ENCODE data around the gene HSD17B7. TPM values are rescaled to one million over a fixed set of nuclear protein-coding genes. Genes with fewer than 3 reads are reported as not detected.
"Not testable (repeated sequence)": the region's sequence is repeated elsewhere in the genome, so short reads cannot be mapped to it uniquely, and the experiment has no call there.

The HSD17B7 gene
- total RNA-seq, 1 donor from 2014 or later, result 24.5 TPM

DNA sequence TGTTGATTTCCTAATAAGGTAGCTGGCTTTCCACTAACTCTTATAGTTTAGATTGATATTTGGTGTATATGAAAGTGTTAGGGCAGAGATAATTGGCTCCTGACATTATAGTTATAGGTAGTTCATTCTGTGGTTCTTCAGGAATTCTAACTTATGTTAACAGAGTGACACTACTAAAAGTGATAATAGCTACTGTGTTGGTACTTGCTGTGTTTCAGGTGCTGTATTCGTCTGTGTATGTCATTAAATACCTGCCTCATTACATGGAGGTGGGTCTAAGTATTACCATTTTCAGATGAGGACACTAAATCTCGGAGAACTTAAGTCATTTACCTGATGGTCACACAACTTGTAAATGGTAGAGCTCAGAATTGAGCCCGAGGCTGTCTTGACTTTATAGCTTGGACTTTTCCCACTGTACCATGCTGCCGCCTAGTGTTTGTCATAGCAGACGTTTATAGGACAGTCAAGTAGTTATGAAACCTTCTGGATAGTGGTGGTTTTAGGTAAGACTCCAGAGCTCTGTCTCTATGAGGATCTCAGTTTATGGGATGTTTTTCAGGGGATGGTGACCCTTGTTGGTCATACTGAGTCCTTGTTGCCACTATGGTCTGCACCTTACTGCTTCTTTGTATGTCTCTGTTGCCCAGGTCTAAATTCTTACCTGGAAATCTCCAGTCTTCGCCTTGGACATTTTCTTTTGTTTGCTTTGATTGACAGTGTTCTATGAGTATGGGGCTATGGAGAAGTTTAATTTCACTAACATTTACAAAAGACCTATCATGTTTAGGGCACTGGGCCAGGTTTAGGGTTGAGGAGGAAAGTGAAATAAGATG, 9.7 kb downstream of the HSD17B7 start:
- not testable (repeated sequence) for FAIRE-seq; DNase-seq (ENCODE audit: low spot score in 2 of 2)

GRCh38 chr1:162807503-162807902, 17.0 kb downstream of the HSD17B7 start:
- DNase-seq (ENCODE audit: low spot score in 2 of 2); FAIRE-seq: not testable (repeated sequence)

GRCh38 chr1:162812357-162812756, 21.9 kb downstream of the HSD17B7 start:
- not testable (repeated sequence) for FAIRE-seq

DNA sequence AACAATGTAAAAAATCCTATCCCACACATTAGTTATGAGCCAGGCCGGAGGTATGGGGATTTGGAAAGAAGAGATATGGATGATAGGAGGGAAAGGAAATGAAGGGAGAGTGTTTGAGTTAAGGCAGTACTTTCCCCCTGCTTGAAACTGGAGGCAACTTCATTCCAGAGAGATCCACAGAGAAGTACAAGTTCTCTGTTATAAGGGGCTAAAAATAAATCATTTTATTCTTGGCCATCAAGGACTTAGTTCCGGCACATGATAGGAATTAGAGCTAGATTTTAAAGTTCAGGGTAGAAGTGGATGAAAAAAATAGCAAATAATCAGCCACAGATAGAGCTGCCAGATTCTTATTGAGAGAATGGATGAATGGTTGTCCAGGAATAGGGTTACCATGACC, 27.6 kb downstream of the HSD17B7 start:
- FAIRE-seq; DNase-seq (ENCODE audit: low spot score in 2 of 2): not testable (repeated sequence)

More at GRCh38 chr1:162812357-162812756, 21.9 kb downstream of the HSD17B7 start:
- not testable (repeated sequence) for DNase-seq (ENCODE audit: low spot score in 2 of 2)

DNA sequence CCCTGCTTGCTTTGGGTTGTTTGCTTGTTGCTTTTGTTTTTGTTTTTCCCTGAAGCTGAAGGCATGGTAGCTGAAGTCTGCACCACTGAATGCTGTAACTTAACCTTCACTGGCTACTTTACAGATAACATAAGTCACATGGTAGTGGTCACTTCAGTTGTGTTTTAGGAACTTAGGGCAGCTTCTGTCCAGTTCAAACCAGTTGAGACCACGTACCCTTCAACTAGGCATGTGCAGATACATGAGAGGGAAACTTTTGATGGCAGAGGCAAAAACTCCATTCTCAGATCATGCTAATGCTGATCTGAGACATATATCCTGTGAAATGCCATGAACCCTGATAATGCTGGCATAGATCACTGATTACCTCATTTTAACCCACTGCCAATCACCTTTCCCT, 28.2 kb downstream of the HSD17B7 start:
- not testable (repeated sequence) for DNase-seq (ENCODE audit: low spot score in 2 of 2); FAIRE-seq

DNA sequence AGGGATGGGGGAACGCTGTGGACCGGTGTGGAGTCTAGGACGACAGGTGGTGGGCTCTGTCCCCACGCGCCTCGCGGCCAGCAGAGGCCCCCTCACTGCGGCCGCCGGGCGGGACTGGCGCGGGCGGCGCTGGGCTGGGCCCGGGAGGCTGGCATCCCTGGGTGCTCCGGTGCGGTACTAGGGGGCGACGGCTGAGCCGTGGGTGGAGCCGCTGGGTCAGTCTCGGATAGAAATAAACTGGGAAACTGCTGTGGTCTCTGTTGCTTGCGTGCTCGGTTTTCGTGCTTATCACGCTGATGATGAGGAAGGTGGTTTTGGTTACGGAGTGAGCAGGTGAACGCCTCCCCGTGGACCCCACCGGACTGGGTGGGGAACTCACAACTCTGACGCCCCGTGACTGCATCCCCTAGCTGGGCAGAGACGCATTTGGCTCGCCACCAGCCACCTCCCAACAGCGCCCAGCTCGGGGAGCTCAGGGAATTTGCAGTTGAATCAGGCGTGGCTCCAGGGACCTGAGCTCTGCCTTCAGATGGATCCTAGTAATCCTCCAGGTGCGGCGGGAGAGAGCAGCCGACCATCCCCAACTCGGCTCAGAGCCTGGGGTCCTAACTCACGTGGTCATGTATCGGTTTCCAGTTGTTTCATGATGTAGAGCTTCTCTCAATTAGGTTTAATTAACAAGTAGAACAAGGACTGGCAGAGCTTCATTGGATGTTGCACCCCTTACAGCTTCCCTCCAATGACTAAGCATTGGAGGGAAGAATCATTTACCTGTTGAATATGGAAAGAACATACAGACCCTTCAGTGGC, 32.1 kb downstream of the HSD17B7 start:
- DNase-seq (ENCODE audit: low spot score in 2 of 2) (peak in 1 of 2 donors; percentile 18), FAIRE-seq (no peak)

- FAIRE-seq (no peak), DNase-seq (ENCODE audit: low spot score in 2 of 2) (no peak)
Observed at GRCh38 chr1:162823231-162823630, 32.7 kb downstream of the HSD17B7 start.

- DNase-seq (ENCODE audit: low spot score in 2 of 2) (no peak), FAIRE-seq (no peak)
Observed at GRCh38 chr1:162823771-162824525, 33.4 kb downstream of the HSD17B7 start.

DNA sequence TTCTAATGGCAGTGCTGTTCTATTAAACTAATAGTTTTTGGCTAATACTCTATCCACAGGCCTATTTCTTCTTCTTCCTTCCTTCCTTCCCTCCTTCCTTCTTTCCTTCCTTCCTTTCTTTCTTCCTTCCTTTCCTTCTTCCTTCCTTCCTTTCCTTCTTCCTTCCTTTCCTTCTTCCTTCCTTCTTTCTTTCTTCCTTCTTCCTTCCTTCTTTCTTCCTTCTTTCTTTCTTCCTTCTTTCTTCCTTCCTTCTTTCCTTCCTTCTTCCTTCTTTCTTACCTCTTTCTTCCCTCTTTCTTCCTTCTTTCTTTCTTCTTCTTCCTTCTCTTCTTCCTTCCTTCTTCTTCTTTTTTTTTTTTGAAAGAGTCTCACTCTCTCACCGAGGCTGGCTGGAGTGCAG, 38.8 kb downstream of the HSD17B7 start:
- no peak for FAIRE-seq
- no peak for DNase-seq (ENCODE audit: low spot score in 2 of 2)

DNA sequence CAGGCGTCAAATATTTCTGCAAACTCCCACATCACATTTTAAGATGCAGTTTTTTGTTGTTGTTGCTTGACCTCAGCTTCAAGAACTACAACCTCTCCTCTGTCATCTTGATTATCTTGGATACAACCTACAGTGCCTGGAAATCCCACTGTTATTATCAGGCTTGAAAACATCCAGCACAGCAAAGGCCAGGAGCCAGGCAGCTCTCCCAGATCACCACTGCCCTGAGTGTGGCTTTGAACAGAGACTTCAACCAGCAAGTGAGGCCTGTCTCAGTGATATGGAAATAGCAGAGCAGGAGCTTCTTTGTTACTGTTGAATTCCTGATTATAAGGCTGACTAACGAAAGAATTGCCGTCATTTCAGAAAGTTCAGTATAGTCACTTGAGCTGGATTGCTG, 42.0 kb downstream of the HSD17B7 start:
- FAIRE-seq, result no peak
- DNase-seq (ENCODE audit: low spot score in 2 of 2), result no peak

DNA sequence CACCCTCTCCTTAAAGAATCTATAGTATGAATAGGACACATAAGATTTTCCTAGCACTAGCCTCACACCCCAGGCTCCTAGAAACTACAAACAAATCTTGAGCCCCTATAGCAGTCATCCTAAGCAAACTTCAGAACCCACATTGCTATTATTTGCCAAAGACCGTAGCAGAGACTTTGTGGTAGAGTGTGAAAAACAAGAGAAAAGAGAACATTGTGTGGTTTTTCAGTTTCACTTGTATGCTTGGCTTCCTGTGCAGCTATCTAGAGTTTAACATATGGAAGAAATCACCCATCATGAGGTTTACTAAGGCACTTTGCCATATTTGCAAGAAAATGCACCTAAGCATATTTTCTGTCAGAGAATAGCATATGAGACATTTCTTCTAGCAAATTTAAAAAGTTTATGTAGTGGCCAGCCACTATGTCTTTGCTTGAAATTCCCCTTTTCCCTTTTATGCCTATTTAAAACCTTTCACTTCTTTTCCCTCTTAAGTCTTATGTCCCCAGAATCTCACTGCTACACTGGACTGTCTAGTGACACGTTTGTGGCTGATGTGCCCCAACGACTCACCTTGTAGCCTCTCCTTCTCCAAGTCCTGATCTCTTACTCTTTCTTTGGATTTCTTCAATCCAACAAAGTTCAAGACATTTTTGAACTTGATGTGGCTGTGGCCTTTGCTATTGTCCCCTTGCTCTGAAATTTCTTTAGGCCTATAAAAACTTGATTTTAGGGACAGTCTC, 44.8 kb downstream of the HSD17B7 start:
- DNase-seq (ENCODE audit: low spot score in 2 of 2) (no peak), FAIRE-seq (no peak)

DNA sequence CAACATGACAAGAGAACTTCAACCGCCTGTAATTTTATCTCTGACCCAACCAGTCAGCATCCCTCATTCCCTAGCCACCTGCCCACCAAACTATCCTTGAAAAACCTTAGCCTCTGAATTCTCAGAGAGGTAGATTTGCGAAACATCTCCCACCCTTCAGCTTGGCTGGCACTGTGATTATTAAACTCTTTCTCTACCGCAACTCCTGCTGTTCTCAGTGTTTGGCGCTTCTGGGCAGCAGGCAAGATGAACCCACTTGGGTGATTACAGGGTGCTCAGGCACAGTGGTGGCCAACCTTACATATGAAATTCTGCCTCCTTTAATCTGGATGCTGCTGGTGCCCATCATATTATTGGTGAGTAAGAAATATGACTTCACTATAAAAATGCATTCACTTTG, 48.4 kb downstream of the HSD17B7 start:
- FAIRE-seq, result no peak
- no peak for DNase-seq (ENCODE audit: low spot score in 2 of 2)

DNA sequence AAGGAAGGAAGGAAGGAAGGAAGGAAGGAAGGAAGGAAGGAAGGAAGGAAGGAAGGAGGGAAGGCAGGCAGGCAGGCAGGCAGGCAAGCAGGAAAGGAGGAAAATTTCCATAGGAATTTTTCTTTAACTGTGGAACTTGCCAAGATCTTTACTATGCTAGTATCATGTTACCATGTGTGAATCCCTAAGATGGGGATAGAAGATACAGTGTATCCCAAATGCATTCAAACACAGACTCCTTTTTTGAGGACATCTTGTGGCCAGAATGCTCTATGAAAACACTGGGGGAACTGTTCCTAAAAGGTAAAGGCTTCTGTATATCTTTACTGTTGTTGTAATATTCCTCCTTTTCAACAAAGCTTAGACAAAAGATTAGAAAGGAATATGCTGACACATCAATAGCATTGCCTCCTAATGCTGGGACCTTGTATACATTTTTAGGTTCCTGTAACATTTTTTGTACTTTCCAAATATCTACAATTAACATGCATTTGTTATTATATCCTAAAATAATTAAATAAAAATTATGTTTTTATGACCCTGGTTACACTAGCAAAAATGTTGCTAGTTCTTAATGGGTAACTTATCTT, 49.8 kb downstream of the HSD17B7 start:
- DNase-seq (ENCODE audit: low spot score in 2 of 2) (no peak), FAIRE-seq (no peak)

DNA sequence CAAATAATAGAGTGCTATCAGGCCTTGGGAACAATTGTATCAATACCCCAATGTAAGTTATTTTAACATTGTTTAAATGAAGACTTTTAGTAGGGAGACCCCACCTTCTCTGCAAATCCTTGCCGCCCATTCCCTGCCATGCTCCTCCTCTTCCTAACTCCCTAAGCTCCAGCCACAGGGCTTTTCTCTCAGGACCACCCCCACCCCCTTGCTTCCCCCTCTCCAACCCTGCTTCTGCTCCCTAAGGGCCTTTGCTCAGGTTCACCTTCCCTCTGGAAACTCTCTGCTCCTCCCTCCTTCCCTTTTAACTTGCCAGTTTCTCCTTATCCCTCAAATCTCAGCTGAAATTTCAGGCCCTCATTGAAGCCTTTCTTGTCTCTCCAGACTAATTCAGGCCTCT, 53.7 kb downstream of the HSD17B7 start:
- no peak for FAIRE-seq

GRCh38 chr1:162846256-162847212, 56.0 kb downstream of the HSD17B7 start:
- no peak for DNase-seq (ENCODE audit: low spot score in 2 of 2)
- no peak for FAIRE-seq

More for the DNA sequence above, 53.7 kb downstream of the HSD17B7 start:
- DNase-seq (ENCODE audit: low spot score in 2 of 2), result no peak

DNA sequence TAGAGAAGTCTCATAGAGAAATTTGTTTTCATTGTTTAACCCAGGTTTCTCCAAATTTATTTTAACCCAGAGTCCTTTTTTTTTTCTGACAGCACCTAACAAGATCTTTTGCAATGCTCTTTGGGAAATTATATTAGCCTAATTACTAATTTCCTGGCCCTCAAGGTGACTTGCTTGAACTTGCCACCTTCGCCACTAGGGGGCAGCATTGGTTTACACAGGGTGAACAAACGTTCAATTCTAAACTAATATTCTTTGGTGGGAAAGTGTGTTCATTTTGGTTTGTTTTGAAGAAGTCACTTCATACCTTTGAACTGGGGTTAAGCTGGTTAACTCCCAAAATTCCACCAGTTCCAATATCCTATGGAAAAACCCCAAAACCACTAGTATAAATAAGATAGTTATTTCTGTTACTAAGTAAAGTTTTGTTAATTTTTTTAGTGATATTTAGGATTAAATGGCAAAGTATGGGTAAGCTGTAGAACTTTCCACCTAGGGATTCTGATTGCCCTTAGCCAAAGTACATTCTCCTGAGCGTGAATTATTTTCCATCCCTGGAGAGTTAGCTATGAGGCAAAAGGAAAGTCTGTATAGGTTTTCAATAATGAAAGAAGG, 57.4 kb downstream of the HSD17B7 start:
- DNase-seq (ENCODE audit: low spot score in 2 of 2), result peak; percentile 16 to 58
- FAIRE-seq, result peak; percentile 78

DNA sequence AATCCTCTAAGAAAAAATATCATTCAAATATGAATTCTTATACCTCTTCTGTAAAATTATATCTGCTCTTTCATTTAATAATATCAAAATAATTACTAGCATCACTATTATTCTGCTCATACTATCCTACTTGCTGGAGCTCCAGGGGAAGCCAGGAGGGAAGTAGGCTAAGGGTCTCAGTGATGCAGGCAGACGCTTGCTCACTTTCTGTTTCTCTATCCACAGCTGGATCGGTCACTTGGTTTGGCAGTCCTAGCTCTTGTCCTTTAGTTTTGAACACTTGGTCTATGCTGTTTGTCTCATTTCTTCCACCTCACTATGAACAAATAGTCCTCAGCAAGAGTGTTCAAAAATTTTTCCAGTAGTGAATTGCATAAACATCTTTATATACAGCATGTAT, 59.2 kb downstream of the HSD17B7 start:
- no peak for DNase-seq (ENCODE audit: low spot score in 2 of 2)
- no peak for FAIRE-seq

DNA sequence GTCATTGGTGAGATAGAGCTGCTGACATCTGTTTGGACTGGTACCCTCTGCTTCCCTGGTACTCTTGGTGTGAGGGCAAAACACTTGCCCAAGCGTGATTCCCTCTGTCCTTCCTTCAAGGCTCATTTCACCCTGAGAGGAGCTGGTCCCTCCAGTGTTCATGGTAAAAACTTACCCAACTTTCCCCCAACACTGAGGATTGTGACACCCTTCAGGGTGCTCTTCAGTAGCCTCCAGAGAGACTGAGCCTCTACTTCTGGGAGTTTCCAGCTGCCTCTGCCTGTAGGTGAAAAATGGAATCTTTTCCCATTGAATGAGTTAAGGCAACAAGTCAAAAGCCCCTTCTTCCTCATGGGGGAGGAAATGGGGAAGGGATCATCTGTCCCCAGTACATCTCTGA, 60.8 kb downstream of the HSD17B7 start:
- DNase-seq (ENCODE audit: low spot score in 2 of 2), result no peak
- FAIRE-seq, result no peak
